Ovary (tissue), 9 donors: ENCODE measurements around the gene MFF. TPM values are rescaled to one million over a fixed set of nuclear protein-coding genes. Genes with fewer than 3 reads are reported as not detected.

Experiments used
- DNase-seq, 5 donors: peaks; one replicate each; pipeline ENCODE4 v3.0.0-alpha.2; 2019 to 2020
- H3K27ac ChIP-seq, 2 donors: fragments of 200-600 bp; one replicate each; pipeline versions ENCODE4 v1.5.1 to v1.8.0; 2019 to 2022
- H3K27me3 ChIP-seq: fragments of 200-600 bp; one replicate; pipeline ENCODE4 v1.8.0; 2022
- H3K36me3 ChIP-seq: fragments of 200-600 bp; sonication (generic); one replicate; pipeline ENCODE4 v1.5.1; 2019
- H3K4me1 ChIP-seq: one replicate; pipeline ENCODE4 v1.8.1; 2013; ENCODE audit warnings: mild to moderate bottlenecking, moderate library complexity; ENCODE audit not compliant: insufficient read depth
- H3K4me3 ChIP-seq: fragments of 200-600 bp; sonication (generic); one replicate; pipeline ENCODE4 v1.5.1; 2017
- H3K9me3 ChIP-seq, 2 donors: fragments of 200-600 bp in 1 of 2; sonication (generic) in 1 of 2; one replicate each; pipeline versions ENCODE4 v1.5.1 to v1.8.1; 2013 to 2019; ENCODE audit warnings: mild to moderate bottlenecking in 1 of 2, moderate library complexity in 1 of 2
- CTCF ChIP-seq, 3 donors: fragments of 450-650 bp in 2 of 3; fragments of 200-600 bp in 1 of 3; IDR thresholded peaks; one replicate each; pipeline versions ENCODE4 v1.5.1 to v1.8.0; 2016 to 2022; ENCODE audit warnings: antibody characterized with exemption in 3 of 3, mild to moderate bottlenecking in 1 of 3
- EP300 ChIP-seq: sonication (generic); formaldehyde crosslinking; IDR thresholded peaks from one replicate; pipeline ENCODE4 v1.6.1; 2017; ENCODE audit warnings: antibody characterized with exemption
- POLR2A ChIP-seq: fragments of 450-650 bp; IDR thresholded peaks from one replicate; pipeline ENCODE4 v1.6.1; 2017; ENCODE audit warnings: antibody characterized with exemption, mild to moderate bottlenecking, moderate library complexity
- WGBS, 3 donors: extraction: QIAGEN DNeasy Blood & Tissue Kit in 1 of 3; methylation state at CpG; one replicate each; pipeline versions ENCODE4 v1.1.5 to v1.1.7; 2013 to 2017; 5-methylcytosine and 5-hydroxymethylcytosine counted together
- intact Hi-C, 4 donors: fragments of 100-400 bp; cut with DNase I; formaldehyde crosslinking; loops; one replicate each; pipeline versions ENCODE4 v1.11.0 to v1.15.1; 2022 to 2023
- polyA plus RNA-seq, 2 donors: library from polyadenylated mRNA; stranded (reverse); fragments of 200-250 nt in 1 of 2; fragments of 350-450 nt in 1 of 2; fragmentation: Illumina TruSeq in 1 of 2; extraction: RNeasy Lipid Tissue Mini Kit (QIAGEN cat#74804) in 1 of 2; gene quantifications; one replicate each; pipeline ENCODE4 v1.2.3, GENCODE V29; 2013 to 2014
- total RNA-seq, 7 donors: library from RNA; depleted of rRNA in 2 of 7; stranded (reverse); fragments of >200 nt in 2 of 7; fragmentation: NEBNext Ultra II Directional in 3 of 7; extraction: Animal tissue kit (Norgen Biotek cat#: 25700) in 3 of 7; gene quantifications; one replicate each; pipeline versions ENCODE4 v1.1.0 to v1.2.4, GENCODE V29; 2016 to 2023
- donor health status: DM: no; HTN: no; CAD: no; lungs with moderate emphysema.
- donor health status: DM: no; HTN: no; CAD: no.
- donor health status: Bipolar disorder and iron deficiency.
- donor health status: DM: yes; HTN: yes; CAD: no.
- donor health status: DM: no; HTN: no; CAD: no.
- donor health status: DM: yes; HTN: yes; CAD: no.

MFF gene
- total and polyA plus RNA-seq, 9 donors: 57.1 to 101 (median 71.0) TPM

GRCh38 chr2:227390468-227391256 is 65.6 kb downstream of the MFF start:
- intact Hi-C loops: no loop called here
- WGBS, 3 donors: 88 to 89% (median 89%) methylated on average over 17 of the region's 17 CpGs

GRCh38 chr2:227394401-227394800 is 69.3 kb downstream of the MFF start:
- no peaks in the 10 kb centered on the region for H3K36me3 ChIP-seq
- no peak overlapping the region for H3K4me3 ChIP-seq
- DNase-seq: no peak
- peaks cover 4% of the 10 kb centered on the region for H3K4me1 ChIP-seq
- TF ChIP-seq EP300 (no peak), CTCF (IDR thresholded peaks at IDR 0.05) (no peak), POLR2A (no peak)
- intact Hi-C loops: no loop called here
- no peaks in the 10 kb centered on the region for H3K9me3 ChIP-seq
- H3K27me3 ChIP-seq: no peaks in the 10 kb centered on the region
- no peak overlapping the region for H3K27ac ChIP-seq
- WGBS, 3 donors: 46 to 97% (median 68%) methylated on average over 2 of the region's 2 CpGs

More at GRCh38 chr2:227390468-227391256, 65.6 kb downstream of the MFF start:
- no peak for DNase-seq
- no peak overlapping the region for H3K27ac ChIP-seq
- TF ChIP-seq CTCF (IDR thresholded peaks at IDR 0.05): no peak
- TF ChIP-seq POLR2A: no peak
- H3K36me3 ChIP-seq: no peaks in the 10 kb centered on the region
- no peaks in the 10 kb centered on the region for H3K9me3 ChIP-seq
- H3K4me1 ChIP-seq: peaks cover 4% of the 10 kb centered on the region
- no peaks in the 10 kb centered on the region for H3K27me3 ChIP-seq
- no peak overlapping the region for H3K4me3 ChIP-seq

GRCh38 chr2:227395556-227395955 is 70.5 kb downstream of the MFF start:
- Histone ChIP-seq H3K36me3 (no peaks in the 10 kb centered on the region), H3K4me1 (peaks cover 4% of the 10 kb centered on the region), H3K9me3 (no peaks in the 10 kb centered on the region), H3K27ac (no peak overlapping the region), H3K4me3 (no peak overlapping the region), H3K27me3 (no peaks in the 10 kb centered on the region)
- DNase-seq: no peak
- TF ChIP-seq CTCF (IDR thresholded peaks at IDR 0.05) (no peak), EP300 (no peak), POLR2A (no peak)
- WGBS, 3 donors: 71 to 83% (median 75%) methylated on average over 1 of the region's 1 CpG
- intact Hi-C loops: no loop called here

GRCh38 chr2:227397562-227397961 is 72.5 kb downstream of the MFF start:
- WGBS, 3 donors: 66 to 79% (median 76%) methylated on average over 4 of the region's 4 CpGs
- no peaks in the 10 kb centered on the region for H3K27me3 ChIP-seq
- H3K4me3 ChIP-seq: no peak overlapping the region
- no peak for TF ChIP-seq EP300
- TF ChIP-seq CTCF (IDR thresholded peaks at IDR 0.05): no peak
- TF ChIP-seq POLR2A: no peak
- DNase-seq: no peak
- H3K9me3 ChIP-seq: no peaks in the 10 kb centered on the region
- intact Hi-C loops: no loop called here
- no peak overlapping the region for H3K27ac ChIP-seq
- H3K36me3 ChIP-seq: no peaks in the 10 kb centered on the region
- peaks cover 4% of the 10 kb centered on the region for H3K4me1 ChIP-seq
